SK-N-SH treated with all-trans-retinoic acid at 6 μM for 48 hours (cell line): ENCODE results near the gene HMGB3.
"Not testable (repeated sequence)": the region's sequence is repeated elsewhere in the genome, so short reads cannot be mapped to it uniquely, and the experiment has no call there.

Source experiments
- CREB5 ChIP-seq: fragments of 250-450 bp; sonication (Bioruptor Pico); IDR thresholded peaks from 2 replicates; pipeline ENCODE4 v1.5.1; 2020; ENCODE audit warnings: low read depth, mild to moderate bottlenecking, moderate library complexity
- ISL1 ChIP-seq: fragments of 250-450 bp; sonication (Bioruptor Pico); IDR thresholded peaks from 2 replicates; pipeline ENCODE4 v2.1.2; 2022; ENCODE audit warnings: mild to moderate bottlenecking, moderate library complexity
- PPARA ChIP-seq: fragments of 250-450 bp; sonication (Bioruptor Pico); IDR thresholded peaks from 2 replicates; pipeline ENCODE4 v1.5.0; 2020; ENCODE audit warnings: mild to moderate bottlenecking, borderline replicate concordance

DNA sequence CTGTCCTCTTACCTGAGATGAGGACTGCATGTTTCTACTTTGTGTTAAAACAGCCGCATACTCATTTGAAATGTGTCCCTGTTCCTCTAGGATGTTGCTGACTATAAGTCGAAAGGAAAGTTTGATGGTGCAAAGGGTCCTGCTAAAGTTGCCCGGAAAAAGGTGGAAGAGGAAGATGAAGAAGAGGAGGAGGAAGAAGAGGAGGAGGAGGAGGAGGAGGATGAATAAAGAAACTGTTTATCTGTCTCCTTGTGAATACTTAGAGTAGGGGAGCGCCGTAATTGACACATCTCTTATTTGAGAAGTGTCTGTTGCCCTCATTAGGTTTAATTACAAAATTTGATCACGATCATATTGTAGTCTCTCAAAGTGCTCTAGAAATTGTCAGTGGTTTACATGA lies 4.6 kb downstream of the HMGB3 start:
- TF ChIP-seq CREB5 (CRISPR knock-in tag); ISL1 (CRISPR knock-in tag); PPARA: not testable (repeated sequence)
